Measurements from ENCODE around the gene BCKDHA.
"Not testable (repeated sequence)": the region's sequence is repeated elsewhere in the genome, so short reads cannot be mapped to it uniquely, and the experiment has no call there.

Gene BCKDHA

DNA sequence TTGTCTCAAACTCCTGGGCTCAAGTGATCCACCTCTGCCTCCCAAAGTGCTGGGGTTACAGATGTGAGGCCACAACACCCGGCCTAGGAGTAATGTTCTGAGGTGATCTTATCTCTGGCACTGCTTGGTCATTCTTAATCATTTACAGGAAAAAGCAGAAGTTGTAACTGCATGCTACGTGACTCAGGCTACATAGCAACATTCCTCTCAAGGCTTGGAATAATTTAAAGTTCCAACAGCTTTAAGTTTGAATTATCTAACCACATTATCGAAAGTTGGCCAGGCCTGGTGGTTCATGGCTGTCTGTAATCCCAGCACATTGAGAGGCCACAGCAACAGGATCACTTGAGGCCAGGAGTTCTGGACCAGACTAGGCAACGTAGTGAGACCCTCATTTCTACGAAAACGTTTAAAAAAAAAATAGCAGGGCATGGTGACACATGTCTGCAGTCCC is 29.7 kb upstream of the BCKDHA start:
- DNase-seq, result no peak

DNA sequence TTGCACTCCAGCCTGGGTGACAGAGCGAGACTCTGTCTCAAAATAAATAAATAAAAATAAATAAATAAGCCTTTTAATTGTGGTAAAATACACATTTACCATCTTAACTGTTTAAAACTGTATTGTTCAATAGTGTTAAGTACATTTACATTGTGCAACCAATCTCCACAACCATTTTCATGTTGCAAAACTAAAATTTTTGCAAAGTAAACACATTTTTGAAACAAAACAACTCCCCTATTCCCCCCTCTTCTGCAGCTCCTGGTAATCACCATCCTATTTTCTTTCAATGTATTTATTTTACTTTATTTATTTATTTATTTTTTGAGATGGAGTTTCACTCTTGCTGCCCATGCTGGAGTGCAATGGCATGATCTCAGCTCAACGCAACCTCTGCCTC is 27.8 kb upstream of the BCKDHA start:
- no peak for DNase-seq

DNA sequence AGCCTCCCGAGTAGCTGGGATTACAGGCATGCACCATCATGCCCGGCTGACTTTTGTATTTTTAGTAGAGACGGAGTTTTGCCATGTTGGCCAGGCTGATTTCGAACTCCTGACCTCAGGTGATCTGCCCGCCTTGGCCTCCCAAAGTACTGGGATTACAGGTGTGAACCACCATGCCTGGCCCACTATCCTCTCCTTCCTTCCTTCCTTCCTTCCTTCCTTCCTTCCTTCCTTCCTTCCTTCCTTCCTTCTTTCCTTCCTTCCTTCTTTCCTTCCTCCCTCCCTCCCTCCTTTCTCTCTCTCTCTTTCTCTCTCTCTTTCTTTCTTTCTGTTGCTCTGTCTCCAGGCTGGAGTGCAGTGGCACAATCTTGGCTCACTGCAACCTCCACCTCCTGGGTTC is 26.5 kb upstream of the BCKDHA start:
- not testable (repeated sequence) for DNase-seq

GRCh38 chr19:41371541-41371940 is 26.1 kb upstream of the BCKDHA start:
- no peak for DNase-seq

DNA sequence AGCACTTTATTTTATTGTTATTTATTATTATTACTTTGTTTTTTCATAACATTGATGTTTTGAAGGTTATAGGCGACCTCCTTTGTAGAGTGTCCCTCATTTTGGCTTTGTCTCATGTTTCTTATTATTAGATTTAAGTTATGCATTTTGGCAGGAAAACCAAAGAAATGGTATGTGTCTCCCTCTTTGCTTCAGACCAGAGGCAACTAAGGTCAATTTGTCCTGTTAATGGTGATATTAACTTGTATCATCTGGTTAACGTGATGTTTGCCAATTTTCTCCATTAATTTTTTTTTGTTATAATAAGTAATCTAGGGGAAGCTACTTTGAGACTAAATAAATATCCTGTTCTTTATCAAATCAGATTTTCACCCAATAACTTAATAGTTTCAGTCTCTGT is 25.1 kb upstream of the BCKDHA start:
- DNase-seq, result no peak

GRCh38 chr19:41373993-41374392 is 23.6 kb upstream of the BCKDHA start:
- no peak for DNase-seq

- no peak for DNase-seq
These were observed 21.2 kb upstream of the BCKDHA start, which contains the start of gene TMEM91 for GRCh38 chr19:41376241-41376997. TSS of gene TMEM91 (plus strand) at chr19:41376533. CDS start at chr19:41378310, 1,777 bp downstream.

GRCh38 chr19:41376998-41377365 is 20.6 kb upstream of the BCKDHA start:
- peak; percentile 22 for DNase-seq

DNA sequence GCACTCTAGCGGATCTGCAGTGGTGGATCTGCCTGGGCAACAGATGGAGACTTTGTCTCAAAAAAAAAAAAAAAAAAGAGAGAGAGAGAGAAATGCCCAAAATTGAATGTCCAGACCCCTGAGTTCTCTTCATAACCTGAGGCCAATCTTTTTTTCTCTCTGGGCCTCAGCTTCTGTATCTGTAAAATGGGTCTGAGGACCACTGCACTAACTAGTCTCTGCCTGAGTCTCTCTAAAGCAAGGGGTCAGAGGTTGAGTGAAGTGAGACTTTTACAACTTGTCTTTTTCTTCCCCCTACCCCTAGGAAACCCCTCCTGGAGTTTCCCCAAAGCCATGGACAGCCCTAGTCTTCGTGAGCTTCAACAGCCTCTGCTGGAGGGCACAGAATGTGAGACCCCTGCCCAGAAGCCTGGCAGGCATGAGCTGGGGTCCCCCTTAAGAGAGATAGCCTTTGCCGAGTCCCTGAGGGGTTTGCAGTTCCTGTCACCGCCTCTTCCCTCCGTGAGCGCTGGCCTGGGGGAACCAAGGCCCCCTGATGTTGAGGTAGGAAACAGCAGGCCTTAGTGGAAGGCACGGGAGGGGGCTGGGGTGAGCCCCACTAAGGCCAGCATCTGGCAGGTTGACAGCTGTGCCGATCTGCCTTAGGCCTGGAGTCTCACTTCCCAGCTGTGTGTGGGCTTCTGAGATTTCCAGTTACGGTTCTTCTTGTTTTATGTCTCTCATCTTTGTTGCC is 19.5 kb upstream of the BCKDHA start:
- DNase-seq, result no peak

DNA sequence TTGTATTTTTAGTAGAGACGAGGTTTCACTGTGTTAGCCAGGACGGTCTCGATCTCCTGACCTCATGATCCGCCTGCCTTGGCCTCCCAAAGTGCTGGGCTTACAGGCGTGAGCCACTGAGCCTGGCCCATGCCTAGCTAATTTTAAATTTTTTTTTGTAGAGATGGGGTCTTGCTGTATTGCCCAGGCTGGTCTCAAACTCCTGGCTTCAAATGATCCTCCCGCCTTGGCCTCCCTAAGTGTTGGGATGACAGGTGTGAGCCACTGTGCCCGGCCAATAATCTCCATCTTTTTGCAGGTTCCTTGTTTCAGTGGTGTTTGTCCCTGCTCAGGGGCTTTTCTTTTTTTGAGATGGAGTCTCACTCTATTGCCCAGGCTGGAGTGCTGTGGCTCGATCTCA is 16.1 kb upstream of the BCKDHA start:
- DNase-seq, result not testable (repeated sequence)

GRCh38 chr19:41384351-41384750 is 13.3 kb upstream of the BCKDHA start:
- DNase-seq, result no peak

DNA sequence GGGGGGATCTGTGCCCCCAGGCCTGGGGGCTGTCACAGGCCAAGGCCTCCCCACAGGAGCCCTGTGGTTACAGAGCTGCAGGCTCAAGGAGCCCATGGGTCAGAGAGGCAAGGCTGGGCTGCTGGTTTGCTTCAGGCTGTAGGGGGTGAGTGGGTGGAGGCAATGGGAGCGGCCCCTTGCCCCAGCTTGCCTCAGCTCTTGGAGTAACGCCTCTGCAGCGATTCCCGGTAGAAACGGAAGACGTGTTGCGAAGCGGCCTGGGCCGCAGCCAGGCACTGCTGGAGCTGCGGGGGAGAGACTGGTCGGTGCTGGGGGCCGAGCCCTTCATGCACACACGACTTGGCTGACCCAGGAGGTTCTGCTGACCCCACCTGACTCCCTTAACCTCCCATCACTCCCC is 11.2 kb upstream of the BCKDHA start:
- no peak for DNase-seq

- DNase-seq, result no peak
These were observed 6.0 kb upstream of the BCKDHA start for GRCh38 chr19:41391618-41392017.

GRCh38 chr19:41392775-41393174 is 4.8 kb upstream of the BCKDHA start:
- no peak for DNase-seq

- DNase-seq, result no peak
These were observed 2.3 kb upstream of the BCKDHA start for GRCh38 chr19:41395355-41395754.

GRCh38 chr19:41398050-41398418 is 416 bp downstream of the BCKDHA start:
- no peak for DNase-seq

DNA sequence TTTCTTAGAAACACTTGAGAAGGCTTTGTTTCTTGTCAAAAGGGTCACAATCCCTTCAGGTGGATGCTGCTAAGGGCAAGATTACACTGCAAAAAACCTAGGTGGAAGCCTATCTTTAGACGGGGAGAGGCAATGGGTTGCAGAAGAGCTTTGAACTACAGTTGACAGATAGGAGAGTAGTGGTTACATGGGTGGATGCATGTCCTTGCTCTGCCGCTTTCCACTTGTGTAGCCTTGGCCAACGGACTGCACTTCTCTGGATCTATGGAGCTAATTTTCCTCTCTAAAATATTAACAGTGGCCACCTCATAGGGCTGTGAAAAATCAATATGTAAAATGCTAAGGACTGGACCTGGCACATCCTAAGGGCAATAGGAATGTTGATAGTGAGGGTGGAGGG is 980 bp downstream of the BCKDHA start:
- DNase-seq, result no peak

DNA sequence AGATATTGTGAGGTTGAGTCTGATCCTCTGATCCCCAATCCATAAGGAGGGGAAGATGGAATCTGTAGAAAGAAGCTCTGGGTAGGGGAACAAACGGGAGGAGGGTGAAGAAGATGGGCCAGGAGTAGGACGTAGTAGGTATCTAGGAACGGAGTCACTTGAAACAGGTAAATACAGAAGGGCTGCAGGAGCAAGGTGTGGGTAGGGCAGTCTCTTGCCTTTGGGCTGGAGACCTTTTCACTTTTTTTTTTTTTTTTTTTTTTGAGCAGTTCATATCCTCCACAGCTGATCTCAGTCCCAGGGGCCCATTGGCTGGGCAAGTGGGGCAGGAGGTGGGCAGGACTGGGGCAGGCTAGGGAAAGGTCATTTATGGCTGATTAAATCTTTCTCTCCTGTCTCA is 1.5 kb downstream of the BCKDHA start:
- no peak for DNase-seq

DNA sequence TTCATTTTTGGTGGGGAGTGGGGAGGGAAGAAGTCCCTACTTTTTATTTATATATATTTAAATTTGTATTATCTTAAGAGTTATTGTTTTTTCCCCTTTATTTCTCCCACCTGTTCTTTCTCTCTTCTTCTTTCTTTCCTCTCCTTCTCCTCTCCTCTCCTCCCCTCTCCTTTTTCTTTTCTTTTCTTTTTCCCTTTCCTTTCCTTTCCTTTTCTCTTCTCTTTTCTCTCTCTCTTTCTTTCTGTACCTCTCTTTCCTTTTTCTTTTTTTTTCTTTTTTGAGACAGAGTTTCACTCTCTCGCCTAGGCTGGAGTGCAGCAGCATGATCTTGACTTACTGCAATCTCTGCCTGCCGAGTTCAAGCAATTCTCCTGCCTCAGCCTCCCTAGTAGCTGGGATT is 1.9 kb downstream of the BCKDHA start:
- DNase-seq, result no peak

DNA sequence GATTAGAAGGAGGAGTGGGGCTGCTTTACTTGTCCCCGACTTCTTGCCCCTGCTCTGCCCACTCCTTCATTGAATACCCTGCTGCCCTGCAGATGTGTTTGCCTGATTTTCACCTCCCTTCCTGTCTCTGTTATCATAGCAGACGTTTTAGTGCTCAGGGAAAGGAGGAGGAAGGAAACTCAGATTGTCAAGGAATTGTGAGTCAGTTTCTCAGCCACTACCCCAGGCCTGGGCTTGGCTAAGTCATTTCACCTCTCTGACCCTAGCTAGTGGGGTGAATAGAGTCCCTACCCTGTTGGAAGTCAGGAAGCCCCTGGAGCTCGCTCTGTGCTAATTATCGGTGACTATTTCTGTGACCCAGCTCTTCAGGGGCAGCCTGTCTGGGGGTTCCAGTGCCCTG is 3.9 kb downstream of the BCKDHA start:
- no peak for DNase-seq

DNA sequence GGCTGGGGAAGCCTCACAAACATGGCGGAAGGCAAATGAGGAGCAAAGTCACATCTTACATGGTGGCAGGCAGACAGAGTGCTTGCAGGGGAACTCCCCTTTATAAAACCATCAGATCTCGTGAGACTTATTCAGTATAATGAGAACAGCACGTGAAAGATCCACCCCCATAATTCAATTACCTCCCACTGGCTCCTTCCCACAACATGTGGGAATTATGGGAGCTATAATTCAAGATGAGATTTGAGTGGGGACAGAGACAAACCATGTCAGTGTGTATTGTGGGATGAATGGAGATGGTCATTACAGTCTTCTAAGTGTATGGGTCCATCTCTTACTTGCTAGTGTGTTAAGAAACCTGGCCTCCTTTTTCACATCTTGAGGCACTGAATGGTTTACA is 4.4 kb downstream of the BCKDHA start:
- no peak for DNase-seq

DNA sequence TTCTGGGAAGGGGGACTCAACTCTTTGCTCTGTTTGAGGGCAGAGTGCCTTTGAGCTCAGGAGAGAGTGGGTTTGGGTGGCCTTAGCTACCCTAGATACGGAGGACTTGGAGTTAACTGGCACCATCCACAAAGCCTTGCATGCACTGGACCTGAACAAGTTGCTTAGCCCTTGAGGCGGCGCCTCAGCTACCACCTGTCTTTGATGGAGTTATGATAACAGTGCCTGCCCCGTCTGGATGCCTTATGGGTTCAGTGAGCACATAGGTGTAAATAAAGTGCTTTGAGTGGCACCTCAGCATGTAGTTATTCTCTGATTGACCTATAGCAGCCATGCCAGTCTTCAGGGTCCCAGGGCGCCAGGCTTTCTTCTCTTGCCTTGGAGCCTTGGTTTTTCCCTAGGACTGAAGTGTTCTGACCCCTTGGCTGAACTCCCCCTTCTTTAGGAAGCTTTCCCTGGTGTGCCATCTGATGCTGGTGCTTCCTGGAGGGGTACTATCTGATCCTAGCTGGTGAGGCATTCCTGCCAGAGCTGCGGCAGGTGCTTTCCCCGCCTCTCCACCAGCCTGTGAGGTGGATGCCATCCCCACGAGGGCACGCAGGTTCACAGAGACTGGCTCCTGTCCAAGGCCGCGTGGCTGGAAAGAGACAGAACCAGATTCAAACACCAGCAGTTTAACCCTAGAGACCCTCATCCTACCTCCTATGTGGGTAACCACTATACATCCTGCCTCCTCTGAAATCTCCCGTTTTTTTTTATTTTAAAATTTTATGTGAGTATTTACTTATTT is 5.8 kb downstream of the BCKDHA start:
- no peak for DNase-seq

DNA sequence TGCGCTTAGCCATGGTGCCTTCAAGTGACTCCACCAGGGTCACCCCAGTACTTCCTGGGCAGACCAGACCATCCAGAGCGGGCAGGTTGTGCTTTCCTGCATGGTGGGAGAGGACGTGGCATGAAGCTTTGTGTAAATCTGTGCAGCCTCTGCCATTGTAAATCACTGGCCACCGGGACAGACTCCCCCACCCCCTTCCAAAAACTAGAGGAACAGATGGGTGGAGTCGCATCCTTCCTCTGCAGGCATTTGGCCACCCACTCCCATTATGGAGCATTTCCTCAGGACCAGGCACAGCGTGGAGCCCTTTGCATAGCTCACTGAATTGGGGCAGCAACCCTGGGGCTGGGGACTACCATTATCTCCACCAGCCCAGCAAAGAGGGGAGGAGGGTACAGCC is 8.2 kb downstream of the BCKDHA start:
- DNase-seq, result no peak

GRCh38 chr19:41407271-41407670 is 9.7 kb downstream of the BCKDHA start:
- no peak for DNase-seq
